ENCODE measurements around the gene HSD11B1. TPM values are rescaled to one million over a fixed set of nuclear protein-coding genes. Genes with fewer than 3 reads are reported as not detected.

HSD11B1 gene
- total RNA-seq, 1 experiment from 2014 or later = not detected

DNA sequence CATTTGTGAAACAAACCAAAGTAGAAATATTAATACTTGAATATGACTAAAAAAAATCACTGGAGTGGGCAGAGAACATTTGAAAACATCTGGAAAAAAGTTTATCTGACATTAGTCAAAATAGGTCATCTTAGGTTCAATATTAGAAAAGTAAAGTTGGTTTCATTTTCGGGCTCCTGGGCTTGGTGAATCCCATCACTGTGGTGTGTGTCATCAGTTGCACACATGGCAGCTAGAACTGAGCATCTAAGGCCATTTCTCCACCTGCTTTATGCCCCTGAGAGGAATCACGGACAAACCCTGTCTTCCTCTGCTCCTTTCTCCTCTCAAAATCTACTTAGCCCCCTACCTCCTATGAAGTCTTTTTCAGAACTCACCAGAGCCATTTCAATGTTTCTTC, 5.4 kb downstream of the HSD11B1 start:
- ChIA-PET CTCF (no interaction called here), POLR2A (no interaction called here)
- no peaks in the 10 kb centered on the region; the same call in none of the 2 replicates for H3K27me3 ChIP-seq (ENCODE audit: control insufficient read depth, insufficient read depth, low read length)
- DNase-seq (ENCODE audit: low read depth, low spot score) (no peak), ATAC-seq (no peak)
- H3K9me3 ChIP-seq (ENCODE audit: control insufficient read depth, insufficient read depth, low read depth, low read length) = no peaks in the 10 kb centered on the region
- BruUV-seq (replicated peaks) = no TSS peak
- H3K36me3 ChIP-seq (ENCODE audit: control insufficient read depth, insufficient read depth, low read length) = no peaks in the 10 kb centered on the region
- H3K27ac ChIP-seq (ENCODE audit: low read length) = no peak overlapping the region
- H3K4me3 ChIP-seq (ENCODE audit: low read depth in 2 of 2, low read length in 2 of 2) = no peak overlapping the region
- intact Hi-C loops (cut with micrococcal nuclease; ENCODE audit: unreplicated experiment) = no loop called here
- no peaks in the 10 kb centered on the region for H3K4me1 ChIP-seq (ENCODE audit: control insufficient read depth, insufficient read depth, low read length)
- in situ Hi-C loops (cut with HindIII; ENCODE audit: low pct_unique_long_range_greater_than_20kb, low sequenced_read_pairs) = no loop called here
- TF ChIP-seq POLR2AphosphoS5 (IDR thresholded peaks at IDR 0.05; ENCODE audit: low read depth, low read length) = no peak
- no peak for TF ChIP-seq SIN3A (IDR thresholded peaks at IDR 0.05; ENCODE audit: borderline replicate concordance, insufficient read depth, low read depth, low read length)
- TF ChIP-seq, protein P1, sequence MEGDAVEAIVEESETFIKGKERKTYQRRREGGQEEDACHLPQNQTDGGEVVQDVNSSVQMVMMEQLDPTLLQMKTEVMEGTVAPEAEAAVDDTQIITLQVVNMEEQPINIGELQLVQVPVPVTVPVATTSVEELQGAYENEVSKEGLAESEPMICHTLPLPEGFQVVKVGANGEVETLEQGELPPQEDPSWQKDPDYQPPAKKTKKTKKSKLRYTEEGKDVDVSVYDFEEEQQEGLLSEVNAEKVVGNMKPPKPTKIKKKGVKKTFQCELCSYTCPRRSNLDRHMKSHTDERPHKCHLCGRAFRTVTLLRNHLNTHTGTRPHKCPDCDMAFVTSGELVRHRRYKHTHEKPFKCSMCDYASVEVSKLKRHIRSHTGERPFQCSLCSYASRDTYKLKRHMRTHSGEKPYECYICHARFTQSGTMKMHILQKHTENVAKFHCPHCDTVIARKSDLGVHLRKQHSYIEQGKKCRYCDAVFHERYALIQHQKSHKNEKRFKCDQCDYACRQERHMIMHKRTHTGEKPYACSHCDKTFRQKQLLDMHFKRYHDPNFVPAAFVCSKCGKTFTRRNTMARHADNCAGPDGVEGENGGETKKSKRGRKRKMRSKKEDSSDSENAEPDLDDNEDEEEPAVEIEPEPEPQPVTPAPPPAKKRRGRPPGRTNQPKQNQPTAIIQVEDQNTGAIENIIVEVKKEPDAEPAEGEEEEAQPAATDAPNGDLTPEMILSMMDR (IDR thresholded peaks at IDR 0.05) = no peak

DNA sequence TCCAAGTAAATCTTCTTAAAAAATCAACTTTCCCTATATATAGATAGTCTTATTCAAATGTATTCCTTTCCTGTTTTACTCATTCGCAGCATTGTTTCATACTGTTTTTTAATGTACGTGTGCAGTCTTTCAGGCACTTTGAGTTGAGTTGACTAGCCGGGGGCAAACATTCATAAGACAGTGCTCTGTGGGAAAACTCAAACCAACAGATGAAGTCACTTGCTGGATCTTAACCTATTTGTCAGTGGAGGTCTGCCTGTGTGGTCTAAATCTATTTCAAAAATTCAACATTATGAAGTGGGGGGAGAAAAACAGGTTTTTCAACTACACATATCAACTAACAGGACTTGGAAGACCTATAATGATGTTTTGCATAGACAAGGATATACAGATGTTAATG, 6.2 kb downstream of the HSD11B1 start:
- BruUV-seq (replicated peaks) = no TSS peak
- CTCF ChIA-PET = no interaction called here

More for the DNA sequence above, 6.2 kb downstream of the HSD11B1 start:
- intact Hi-C loops (cut with micrococcal nuclease; ENCODE audit: unreplicated experiment) = no loop called here
- TF ChIP-seq SIN3A (IDR thresholded peaks at IDR 0.05; ENCODE audit: borderline replicate concordance, insufficient read depth, low read depth, low read length) (no peak), POLR2AphosphoS5 (IDR thresholded peaks at IDR 0.05; ENCODE audit: low read depth, low read length) (no peak), TCF7L2 (IDR thresholded peaks at IDR 0.05; ENCODE audit: low read depth, low read length) (no peak)
- TF ChIP-seq, protein P2, sequence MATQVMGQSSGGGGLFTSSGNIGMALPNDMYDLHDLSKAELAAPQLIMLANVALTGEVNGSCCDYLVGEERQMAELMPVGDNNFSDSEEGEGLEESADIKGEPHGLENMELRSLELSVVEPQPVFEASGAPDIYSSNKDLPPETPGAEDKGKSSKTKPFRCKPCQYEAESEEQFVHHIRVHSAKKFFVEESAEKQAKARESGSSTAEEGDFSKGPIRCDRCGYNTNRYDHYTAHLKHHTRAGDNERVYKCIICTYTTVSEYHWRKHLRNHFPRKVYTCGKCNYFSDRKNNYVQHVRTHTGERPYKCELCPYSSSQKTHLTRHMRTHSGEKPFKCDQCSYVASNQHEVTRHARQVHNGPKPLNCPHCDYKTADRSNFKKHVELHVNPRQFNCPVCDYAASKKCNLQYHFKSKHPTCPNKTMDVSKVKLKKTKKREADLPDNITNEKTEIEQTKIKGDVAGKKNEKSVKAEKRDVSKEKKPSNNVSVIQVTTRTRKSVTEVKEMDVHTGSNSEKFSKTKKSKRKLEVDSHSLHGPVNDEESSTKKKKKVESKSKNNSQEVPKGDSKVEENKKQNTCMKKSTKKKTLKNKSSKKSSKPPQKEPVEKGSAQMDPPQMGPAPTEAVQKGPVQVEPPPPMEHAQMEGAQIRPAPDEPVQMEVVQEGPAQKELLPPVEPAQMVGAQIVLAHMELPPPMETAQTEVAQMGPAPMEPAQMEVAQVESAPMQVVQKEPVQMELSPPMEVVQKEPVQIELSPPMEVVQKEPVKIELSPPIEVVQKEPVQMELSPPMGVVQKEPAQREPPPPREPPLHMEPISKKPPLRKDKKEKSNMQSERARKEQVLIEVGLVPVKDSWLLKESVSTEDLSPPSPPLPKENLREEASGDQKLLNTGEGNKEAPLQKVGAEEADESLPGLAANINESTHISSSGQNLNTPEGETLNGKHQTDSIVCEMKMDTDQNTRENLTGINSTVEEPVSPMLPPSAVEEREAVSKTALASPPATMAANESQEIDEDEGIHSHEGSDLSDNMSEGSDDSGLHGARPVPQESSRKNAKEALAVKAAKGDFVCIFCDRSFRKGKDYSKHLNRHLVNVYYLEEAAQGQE (IDR thresholded peaks at IDR 0.05; ENCODE audit: insufficient read depth in 1 of 2, low read depth in 2 of 2, low read length in 1 of 2) = no peak
- TF ChIP-seq, protein P1 (IDR thresholded peaks at IDR 0.05) = no peak
- no peak for DNase-seq (ENCODE audit: low read depth, low spot score)
- Histone ChIP-seq H3K27me3 (ENCODE audit: control insufficient read depth, insufficient read depth, low read length) (no peaks in the 10 kb centered on the region; the same call in none of the 2 replicates), H3K27ac (ENCODE audit: low read length) (no peak overlapping the region), H3K4me1 (ENCODE audit: control insufficient read depth, insufficient read depth, low read length) (no peaks in the 10 kb centered on the region), H3K36me3 (ENCODE audit: control insufficient read depth, insufficient read depth, low read length) (no peaks in the 10 kb centered on the region), H3K9me3 (ENCODE audit: control insufficient read depth, insufficient read depth, low read depth, low read length) (no peaks in the 10 kb centered on the region), H3K4me3 (ENCODE audit: low read depth in 2 of 2, low read length in 2 of 2) (no peak overlapping the region)
- ATAC-seq = no peak
- POLR2A ChIA-PET = no interaction called here
- in situ Hi-C loops (cut with HindIII; ENCODE audit: low pct_unique_long_range_greater_than_20kb, low sequenced_read_pairs) = no loop called here
